Keratinocyte (primary cell): ENCODE data around the gene RTL9. TPM values are rescaled to one million over a fixed set of nuclear protein-coding genes. Genes with fewer than 3 reads are reported as not detected.

Experiments used
- DNase-seq: peaks from one replicate; pipeline ENCODE4 v3.0.0-alpha.2; 2011; ENCODE audit warnings: low read depth, missing footprints, low spot score
- FAIRE-seq: peaks from 2 replicates; lab custom pipeline; 2011; peaks lifted over from hg19 to GRCh38; lab: Jason Lieb, UNC
- H2AFZ ChIP-seq: 2 replicates; pipeline ENCODE4 v1.6.0; 2012; ENCODE audit warnings: low read length, control low read depth, inconsistent platforms; ENCODE audit not compliant: control insufficient read depth
- H3K27ac ChIP-seq: 2 replicates; pipeline ENCODE4 v1.5.1; 2011; ENCODE audit warnings: low read length; ENCODE audit not compliant: control insufficient read depth, insufficient read depth
- H3K27me3 ChIP-seq: 3 replicates; pipeline ENCODE4 v1.6.0; 2011; ENCODE audit warnings: low read length; ENCODE audit not compliant: control insufficient read depth, insufficient read depth; ENCODE audit errors: extremely low read depth
- H3K36me3 ChIP-seq, 2 experiments: 2 replicates in 1 of 2; 3 replicates in 1 of 2; pipeline ENCODE4 v1.5.1; 2011; ENCODE audit warnings: low read length in 2 of 2, mild to moderate bottlenecking in 1 of 2; ENCODE audit not compliant: control insufficient read depth in 2 of 2, insufficient read depth in 2 of 2; ENCODE audit errors: extremely low read depth in 1 of 2
- H3K4me1 ChIP-seq: 3 replicates; pipeline ENCODE4 v1.5.1; 2011; ENCODE audit warnings: low read length; ENCODE audit not compliant: control insufficient read depth, insufficient read depth; ENCODE audit errors: extremely low read depth
- H3K4me2 ChIP-seq: 3 replicates; pipeline ENCODE4 v1.6.0; 2011; ENCODE audit warnings: low read depth, low read length; ENCODE audit not compliant: control insufficient read depth, insufficient read depth; ENCODE audit errors: extremely low read depth
- H3K4me3 ChIP-seq, 3 experiments: fragments of 200-600 bp in 1 of 3; sonication (generic) in 1 of 3; 2 replicates in 2 of 3; 3 replicates in 1 of 3; pipeline ENCODE4 v1.5.1; 2011 to 2016; ENCODE audit warnings: low read length in 3 of 3, mild to moderate bottlenecking in 3 of 3, control low read depth in 2 of 3, inconsistent platforms in 1 of 3, low read depth in 1 of 3, mixed read lengths in 1 of 3, mixed run types in 1 of 3, moderate library complexity in 1 of 3; ENCODE audit not compliant: control insufficient read depth in 2 of 3, insufficient read depth in 2 of 3; ENCODE audit errors: extremely low read depth in 1 of 3
- H3K79me2 ChIP-seq: 2 replicates; pipeline ENCODE4 v1.6.0; 2012; ENCODE audit warnings: low read length; ENCODE audit not compliant: control insufficient read depth, insufficient read depth
- H3K9ac ChIP-seq: 3 replicates; pipeline ENCODE4 v1.6.0; 2011; ENCODE audit warnings: low read length; ENCODE audit not compliant: control insufficient read depth, insufficient read depth; ENCODE audit errors: extremely low read depth
- H3K9me1 ChIP-seq: 3 replicates; pipeline ENCODE4 v1.6.0; 2011; ENCODE audit warnings: low read length; ENCODE audit not compliant: control insufficient read depth, insufficient read depth; ENCODE audit errors: extremely low read depth
- H3K9me3 ChIP-seq: 2 replicates; pipeline ENCODE4 v1.5.1; 2012; ENCODE audit warnings: low read depth, low read length; ENCODE audit not compliant: control insufficient read depth
- H4K20me1 ChIP-seq: 3 replicates; pipeline ENCODE4 v1.6.0; 2011; ENCODE audit warnings: low read length; ENCODE audit not compliant: control insufficient read depth, insufficient read depth; ENCODE audit errors: extremely low read depth
- EZH2 ChIP-seq: IDR thresholded peaks from one replicate; pipeline ENCODE4 v1.6.1; 2012; ENCODE audit warnings: inconsistent platforms, mild to moderate bottlenecking, low read length, moderate library complexity
- dilution Hi-C: fragments of 300-500 bp; cut with MboI; formaldehyde crosslinking; loops from one replicate; pipeline ENCODE4 v1.7.0; 2020; ENCODE audit warnings: low sequenced_read_pairs; ENCODE audit not compliant: extremely low pct_ligation_motif_present
- polyA plus RNA-seq, 5 experiments: library from polyadenylated mRNA; depleted of rRNA in 3 of 5; stranded (reverse) in 3 of 5; stranded (forward) in 1 of 5; unstranded in 1 of 5; fragments of >200 nt; gene quantifications; 1 replicate in 1 of 5; 2 replicates in 3 of 5; 3 replicates in 1 of 5; pipeline versions ENCODE4 v1.2.1 to v1.2.3, GENCODE V29; 2011 to 2012; ENCODE audit warnings: missing spikeins in 2 of 5, low read depth in 1 of 5, low replicate concordance in 1 of 5
- TF ChIP-seq, protein P1 (sequence below), 3 experiments: IDR thresholded peaks in 1 of 3; conservative IDR thresholded peaks in 1 of 3; optimal IDR thresholded peaks in 1 of 3; 2 replicates in 2 of 3; 3 replicates in 1 of 3; pipeline versions ENCODE3 to v1.5.1; 2011; ENCODE audit warnings: low read length in 3 of 3, mild to moderate bottlenecking in 3 of 3, moderate library complexity in 2 of 3, control low read depth in 1 of 3, inconsistent platforms in 1 of 3; ENCODE audit not compliant: insufficient read depth in 2 of 3; ENCODE audit errors: extremely low read depth in 1 of 3

RTL9 gene
- polyA plus RNA-seq, 1 donor (not counting 4 experiments of a cell fraction or from before 2014, with no cell fraction given) = 0.13 TPM

DNA sequence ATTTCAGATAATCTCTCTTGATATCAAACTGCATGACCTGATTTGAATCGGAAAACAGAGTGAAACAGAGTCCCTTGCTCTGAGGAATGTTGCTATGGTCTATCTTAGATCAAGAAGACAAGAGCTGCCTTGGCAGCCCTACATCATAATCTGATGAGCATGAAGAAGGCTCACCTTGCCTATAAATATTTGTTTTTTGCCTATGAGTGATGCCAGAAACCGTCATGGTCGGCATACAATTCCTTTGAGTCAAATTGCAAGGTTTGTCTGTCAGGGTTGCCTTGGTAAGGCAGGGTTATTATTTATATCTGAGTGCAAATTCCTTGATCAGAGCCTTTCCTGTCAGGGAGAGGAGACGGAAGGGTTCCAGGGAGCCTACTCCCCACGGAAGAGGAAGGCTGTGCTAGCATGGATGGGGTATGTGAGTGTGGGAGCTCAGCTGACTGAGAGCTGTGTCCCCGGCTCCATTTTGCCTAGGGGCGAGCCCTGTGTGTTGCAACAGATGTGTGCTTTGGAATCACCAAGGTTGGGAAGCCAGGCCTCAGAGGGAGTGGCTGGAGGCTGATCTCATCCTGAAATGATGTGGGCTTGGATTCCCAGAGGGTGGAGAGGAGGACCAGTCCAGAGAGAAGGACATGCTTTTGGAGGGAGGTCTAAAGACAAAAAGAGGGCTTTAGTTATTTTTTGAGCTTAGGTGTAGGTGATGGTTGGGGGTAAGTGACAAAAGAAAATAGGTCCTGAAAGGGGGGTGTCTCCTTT lies 43.6 kb downstream of the RTL9 start:
- Histone ChIP-seq H4K20me1 (no peaks in the 10 kb centered on the region), H3K27me3 (peaks cover 2% of the 10 kb centered on the region), H3K4me1 (peaks cover 29% of the 10 kb centered on the region), H3K79me2 (no peaks in the 10 kb centered on the region), H2AFZ (peak overlapping the region; percentile 21), H3K36me3 (no peaks in the 10 kb centered on the region), H3K9me1 (no peaks in the 10 kb centered on the region), H3K4me3 (no peak overlapping the region), H3K9me3 (no peaks in the 10 kb centered on the region), H3K9ac (peak overlapping the region; percentile 6), H3K4me2 (peak overlapping the region; percentile 61), H3K27ac (peak overlapping the region; percentile 50)
- dilution Hi-C loops = no loop called here
- DNase-seq (no peak), FAIRE-seq (peak; percentile 78)
- TF ChIP-seq, protein P1, sequence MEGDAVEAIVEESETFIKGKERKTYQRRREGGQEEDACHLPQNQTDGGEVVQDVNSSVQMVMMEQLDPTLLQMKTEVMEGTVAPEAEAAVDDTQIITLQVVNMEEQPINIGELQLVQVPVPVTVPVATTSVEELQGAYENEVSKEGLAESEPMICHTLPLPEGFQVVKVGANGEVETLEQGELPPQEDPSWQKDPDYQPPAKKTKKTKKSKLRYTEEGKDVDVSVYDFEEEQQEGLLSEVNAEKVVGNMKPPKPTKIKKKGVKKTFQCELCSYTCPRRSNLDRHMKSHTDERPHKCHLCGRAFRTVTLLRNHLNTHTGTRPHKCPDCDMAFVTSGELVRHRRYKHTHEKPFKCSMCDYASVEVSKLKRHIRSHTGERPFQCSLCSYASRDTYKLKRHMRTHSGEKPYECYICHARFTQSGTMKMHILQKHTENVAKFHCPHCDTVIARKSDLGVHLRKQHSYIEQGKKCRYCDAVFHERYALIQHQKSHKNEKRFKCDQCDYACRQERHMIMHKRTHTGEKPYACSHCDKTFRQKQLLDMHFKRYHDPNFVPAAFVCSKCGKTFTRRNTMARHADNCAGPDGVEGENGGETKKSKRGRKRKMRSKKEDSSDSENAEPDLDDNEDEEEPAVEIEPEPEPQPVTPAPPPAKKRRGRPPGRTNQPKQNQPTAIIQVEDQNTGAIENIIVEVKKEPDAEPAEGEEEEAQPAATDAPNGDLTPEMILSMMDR (optimal IDR thresholded peaks at IDR 0.05 in 1 of 3, IDR thresholded peaks at IDR 0.05 in 1 of 3, conservative IDR thresholded peaks at IDR 0.05 in 1 of 3; ENCODE audit: extremely low read depth in 1 of 3, insufficient read depth in 2 of 3, low read length in 3 of 3) = no peak
- TF ChIP-seq EZH2 = no peak

DNA sequence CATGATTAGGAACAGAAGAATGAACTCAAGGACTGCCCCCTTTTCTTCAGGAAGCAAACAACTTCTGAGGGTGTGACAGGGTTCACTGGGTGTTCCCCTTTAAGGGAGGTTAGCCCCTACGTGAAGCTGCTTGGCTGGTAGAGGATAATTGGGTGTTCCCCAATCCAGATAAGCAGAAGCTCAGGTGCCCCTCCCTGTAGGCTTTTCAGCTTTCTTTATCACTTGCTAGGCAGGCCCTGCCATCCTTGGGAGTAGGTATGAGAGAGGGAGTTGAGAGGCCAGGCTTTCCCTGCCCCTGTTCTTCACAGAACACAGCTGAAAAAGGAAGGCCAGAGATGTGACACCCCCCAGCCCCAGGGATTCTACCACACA lies 44.2 kb downstream of the RTL9 start:
- no peak for DNase-seq
- Histone ChIP-seq H3K79me2 (no peaks in the 10 kb centered on the region), H3K9me1 (no peaks in the 10 kb centered on the region), H3K9ac (peak overlapping the region; percentile 6), H3K4me3 (peak overlapping the region in 1 of 3 experiments; percentile 13), H3K9me3 (no peaks in the 10 kb centered on the region), H2AFZ (peak overlapping the region; percentile 21), H3K36me3 (no peaks in the 10 kb centered on the region), H3K4me2 (peak overlapping the region; percentile 61), H3K4me1 (peaks cover 24% of the 10 kb centered on the region), H3K27ac (peak overlapping the region; percentile 50), H3K27me3 (no peaks in the 10 kb centered on the region), H4K20me1 (no peaks in the 10 kb centered on the region)
- FAIRE-seq = peak; percentile 23
- no peak for TF ChIP-seq EZH2
- TF ChIP-seq, protein P1 (optimal IDR thresholded peaks at IDR 0.05 in 1 of 3, IDR thresholded peaks at IDR 0.05 in 1 of 3, conservative IDR thresholded peaks at IDR 0.05 in 1 of 3; ENCODE audit: extremely low read depth in 1 of 3, insufficient read depth in 2 of 3, low read length in 3 of 3) = no peak
- dilution Hi-C loops = no loop called here
